Fibroblast of skin of scalp (primary cell): ENCODE results near the gene ZSCAN18.
A peak's percentile ranks its signal among the peaks of the same experiment; 100 is the strongest.

Source experiments
- DNase-seq: peaks from one replicate; pipeline ENCODE4 v3.0.0-alpha.2; 2013

Gene ZSCAN18

GRCh38 chr19:58086825-58087710, 11.0 kb downstream of the ZSCAN18 start:
- no peak for DNase-seq

- no peak for DNase-seq
Observed at GRCh38 chr19:58085348-58085875, 12.6 kb downstream of the ZSCAN18 start.

- DNase-seq, result no peak
Observed at GRCh38 chr19:58084596-58085347, 13.3 kb downstream of the ZSCAN18 start.

- DNase-seq, result no peak
Observed at GRCh38 chr19:58083021-58083420, 15.0 kb downstream of the ZSCAN18 start.

GRCh38 chr19:58079792-58080191, 18.2 kb downstream of the ZSCAN18 start:
- DNase-seq, result no peak

- no peak for DNase-seq
Observed at GRCh38 chr19:58067240-58067912, 30.7 kb downstream of the ZSCAN18 start.

GRCh38 chr19:58063712-58064111, 34.3 kb downstream of the ZSCAN18 start:
- no peak for DNase-seq

GRCh38 chr19:58060231-58060630, 37.8 kb downstream of the ZSCAN18 start:
- DNase-seq, result no peak

GRCh38 chr19:58059671-58060078, 38.4 kb downstream of the ZSCAN18 start:
- no peak for DNase-seq

- DNase-seq, result peak; percentile 87
Observed at GRCh38 chr19:58059003-58059670, 38.9 kb downstream of the ZSCAN18 start, which contains the start of gene ZNF135. Gene ZNF135 (plus strand): TSS chr19:58059282. CDS start chr19:58060003, 721 bp downstream.

GRCh38 chr19:58058467-58058866, 39.6 kb downstream of the ZSCAN18 start:
- no peak for DNase-seq

GRCh38 chr19:58056861-58057260, 41.2 kb downstream of the ZSCAN18 start:
- no peak for DNase-seq

- DNase-seq, result no peak
Observed at GRCh38 chr19:58056261-58056660, 41.8 kb downstream of the ZSCAN18 start.

- DNase-seq, result peak; percentile 5
Observed at GRCh38 chr19:58054901-58055874, 42.8 kb downstream of the ZSCAN18 start.

- DNase-seq, result no peak
Observed at GRCh38 chr19:58053480-58054156, 44.4 kb downstream of the ZSCAN18 start.

- no peak for DNase-seq
Observed at GRCh38 chr19:58052256-58052655, 45.8 kb downstream of the ZSCAN18 start.

GRCh38 chr19:58047672-58048071, 50.4 kb downstream of the ZSCAN18 start:
- no peak for DNase-seq

GRCh38 chr19:58046856-58047255, 51.2 kb downstream of the ZSCAN18 start:
- no peak for DNase-seq

- no peak for DNase-seq
Observed at GRCh38 chr19:58045411-58046050, 52.5 kb downstream of the ZSCAN18 start.

GRCh38 chr19:58044886-58045285, 53.1 kb downstream of the ZSCAN18 start:
- DNase-seq, result no peak
